ENCODE measurements around the gene RAD51B.
A peak's percentile ranks its signal among the peaks of the same experiment; 100 is the strongest.

RAD51B gene

GRCh38 chr14:68528040-68528687 is 708.6 kb downstream of the RAD51B start:
- no peaks in the 10 kb centered on the region for H3K4me1 Mint-ChIP-seq
- no peak overlapping the region for H3K4me3 Mint-ChIP-seq
- peaks cover 9% of the 10 kb centered on the region for H3K9me3 Mint-ChIP-seq
- ATAC-seq (no peak), DNase-seq (ENCODE audit: low spot score in 2 of 2) (no peak)
- no peaks in the 10 kb centered on the region for H3K36me3 Mint-ChIP-seq
- H3K27ac Mint-ChIP-seq = no peak overlapping the region

- no peaks in the 10 kb centered on the region for H3K36me3 Mint-ChIP-seq
- peaks cover 7% of the 10 kb centered on the region for H3K4me1 Mint-ChIP-seq
- no peak overlapping the region for H3K4me3 Mint-ChIP-seq
- H3K27ac Mint-ChIP-seq = no peak overlapping the region
- ATAC-seq (no peak), DNase-seq (ENCODE audit: low spot score in 2 of 2) (no peak)
- peaks cover 13% of the 10 kb centered on the region for H3K9me3 Mint-ChIP-seq
These were observed 710.9 kb downstream of the RAD51B start for GRCh38 chr14:68530443-68530842.

GRCh38 chr14:68532496-68532895 is 712.9 kb downstream of the RAD51B start:
- Mint-ChIP-seq H3K36me3 (no peaks in the 10 kb centered on the region), H3K4me3 (no peak overlapping the region), H3K9me3 (peaks cover 13% of the 10 kb centered on the region), H3K4me1 (peaks cover 7% of the 10 kb centered on the region), H3K27ac (no peak overlapping the region)
- ATAC-seq (no peak), DNase-seq (ENCODE audit: low spot score in 2 of 2) (no peak)

DNA sequence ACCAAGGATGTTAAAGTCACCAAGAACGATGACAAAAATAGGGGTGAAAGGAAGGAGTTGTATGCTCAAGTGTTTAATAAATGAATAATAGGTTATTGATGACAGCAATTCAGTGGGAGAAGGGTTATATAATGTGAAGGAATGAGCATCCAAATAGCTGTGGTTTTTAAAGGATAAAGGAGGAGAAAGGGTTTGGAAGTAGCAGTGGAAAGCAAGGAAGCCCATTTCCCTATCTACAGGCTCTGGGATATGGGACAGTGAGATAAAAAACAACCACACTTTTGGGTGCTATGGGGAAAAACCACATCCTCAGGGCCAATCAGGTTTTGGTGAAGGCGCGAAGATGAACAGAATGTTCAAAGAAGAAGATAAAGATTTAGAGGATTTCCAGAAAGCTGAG is 714.7 kb downstream of the RAD51B start:
- Mint-ChIP-seq H3K9me3 (peaks cover 13% of the 10 kb centered on the region), H3K4me3 (no peak overlapping the region), H3K27ac (no peak overlapping the region), H3K36me3 (no peaks in the 10 kb centered on the region), H3K4me1 (peaks cover 7% of the 10 kb centered on the region)
- DNase-seq (ENCODE audit: low spot score in 2 of 2) (no peak), ATAC-seq (no peak)

- no peak for ATAC-seq
- DNase-seq (ENCODE audit: low spot score in 2 of 2) = no peak
- no peak overlapping the region for H3K4me3 Mint-ChIP-seq
- H3K4me1 Mint-ChIP-seq = peaks cover 7% of the 10 kb centered on the region
- peaks cover 10% of the 10 kb centered on the region for H3K9me3 Mint-ChIP-seq
- no peak overlapping the region for H3K27ac Mint-ChIP-seq
- H3K36me3 Mint-ChIP-seq = no peaks in the 10 kb centered on the region
These were observed 715.9 kb downstream of the RAD51B start for GRCh38 chr14:68535404-68536017.

DNA sequence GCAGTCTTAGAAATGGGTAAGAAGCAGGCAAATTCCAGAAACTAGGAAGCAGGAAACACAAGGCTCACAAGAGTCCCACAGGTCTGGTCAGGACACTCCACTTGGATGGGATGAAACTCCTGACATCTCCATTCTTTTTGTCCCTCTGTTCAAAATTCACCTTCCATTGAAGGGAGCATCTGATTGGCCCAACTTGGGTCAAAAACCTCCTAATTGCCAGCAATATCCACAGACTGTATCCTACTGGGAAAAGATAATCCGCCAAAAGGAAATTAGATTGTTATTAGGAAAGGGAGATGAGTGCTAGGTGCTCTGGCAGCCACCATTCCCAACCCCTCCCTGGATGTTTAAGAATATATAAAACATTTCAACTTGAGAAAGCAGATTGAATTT is 716.4 kb downstream of the RAD51B start:
- Mint-ChIP-seq H3K9me3 (peaks cover 6% of the 10 kb centered on the region), H3K36me3 (no peaks in the 10 kb centered on the region)

DNA sequence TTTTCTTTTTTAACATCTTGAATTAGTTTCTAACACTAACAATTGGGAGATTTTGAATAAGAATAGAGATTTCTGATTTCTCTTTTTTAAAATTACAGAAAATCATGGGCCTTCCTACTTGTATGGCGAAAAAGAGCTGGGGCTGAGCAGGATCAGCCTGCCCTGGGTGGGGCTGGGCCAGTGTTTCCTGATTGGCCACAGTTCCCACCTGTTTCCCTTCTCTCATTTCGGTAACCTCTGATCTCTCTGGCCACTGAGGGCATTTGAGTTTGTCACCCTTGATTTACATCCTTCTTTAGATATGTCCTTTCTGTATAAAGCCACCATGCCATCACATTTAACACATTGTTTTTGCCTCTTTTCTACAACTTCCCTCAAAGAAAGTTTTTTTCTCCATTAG is 719.1 kb downstream of the RAD51B start:
- Mint-ChIP-seq H3K9me3 (peaks cover 4% of the 10 kb centered on the region), H3K27ac (no peak overlapping the region), H3K36me3 (no peaks in the 10 kb centered on the region), H3K4me3 (no peak overlapping the region), H3K4me1 (peaks cover 7% of the 10 kb centered on the region)
- no peak for DNase-seq (ENCODE audit: low spot score in 2 of 2)
- ATAC-seq = no peak

More for the DNA sequence above, 716.4 kb downstream of the RAD51B start:
- no peak for DNase-seq (ENCODE audit: low spot score in 2 of 2)
- no peak overlapping the region for H3K27ac Mint-ChIP-seq
- H3K4me1 Mint-ChIP-seq = peaks cover 7% of the 10 kb centered on the region
- ATAC-seq = no peak
- no peak overlapping the region for H3K4me3 Mint-ChIP-seq

- ATAC-seq = no peak
- Mint-ChIP-seq H3K27ac (no peak overlapping the region), H3K36me3 (no peaks in the 10 kb centered on the region), H3K9me3 (peaks cover under 1% of the 10 kb centered on the region), H3K4me1 (peaks cover 2% of the 10 kb centered on the region), H3K4me3 (no peak overlapping the region)
- no peak for DNase-seq (ENCODE audit: low spot score in 2 of 2)
These were observed 719.7 kb downstream of the RAD51B start for GRCh38 chr14:68539241-68539737.

- DNase-seq (ENCODE audit: low spot score in 2 of 2) = no peak
- no peak overlapping the region for H3K27ac Mint-ChIP-seq
- H3K9me3 Mint-ChIP-seq = no peaks in the 10 kb centered on the region
- H3K4me3 Mint-ChIP-seq = no peak overlapping the region
- no peaks in the 10 kb centered on the region for H3K36me3 Mint-ChIP-seq
- H3K4me1 Mint-ChIP-seq = no peaks in the 10 kb centered on the region
- no peak for ATAC-seq
These were observed 720.2 kb downstream of the RAD51B start for GRCh38 chr14:68539789-68540188.

DNA sequence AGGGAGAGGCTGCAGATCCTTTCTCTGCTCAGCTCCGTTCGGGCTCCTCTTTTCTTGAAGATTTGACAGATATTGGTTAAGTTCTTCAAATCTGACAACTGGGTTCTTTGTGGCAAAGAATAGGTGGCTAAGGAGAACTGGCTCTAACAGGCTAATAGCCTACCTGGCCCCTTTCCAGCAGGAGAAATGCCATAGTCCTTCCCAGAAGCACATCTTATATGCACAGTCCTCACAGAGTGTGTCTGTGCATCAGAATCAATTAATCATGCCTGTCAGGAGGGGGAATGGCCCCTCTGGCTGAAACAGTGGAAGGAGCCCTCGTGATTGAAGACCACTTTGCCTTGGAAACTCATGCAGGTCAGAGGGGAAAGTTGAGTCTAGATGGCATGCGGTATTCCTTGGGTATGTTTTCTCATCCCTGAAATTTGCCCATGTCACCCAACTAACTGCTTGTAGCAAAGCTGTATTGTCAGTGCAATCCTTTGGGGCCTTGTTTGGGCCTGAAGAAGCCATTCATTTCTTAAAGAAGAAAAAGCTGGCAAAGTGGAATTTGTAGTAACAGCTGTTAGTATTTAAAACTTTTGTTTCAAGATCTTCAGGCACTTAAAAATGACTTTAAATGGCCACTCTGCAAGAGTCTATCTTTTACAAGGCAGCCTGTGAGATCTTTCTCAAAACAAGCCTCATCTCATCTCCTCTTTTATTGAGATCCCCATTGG is 721.8 kb downstream of the RAD51B start:
- Mint-ChIP-seq H3K9me3 (no peaks in the 10 kb centered on the region), H3K4me3 (no peak overlapping the region), H3K4me1 (no peaks in the 10 kb centered on the region), H3K36me3 (no peaks in the 10 kb centered on the region), H3K27ac (no peak overlapping the region)
- no peak for ATAC-seq
- DNase-seq (ENCODE audit: low spot score in 2 of 2) = no peak

DNA sequence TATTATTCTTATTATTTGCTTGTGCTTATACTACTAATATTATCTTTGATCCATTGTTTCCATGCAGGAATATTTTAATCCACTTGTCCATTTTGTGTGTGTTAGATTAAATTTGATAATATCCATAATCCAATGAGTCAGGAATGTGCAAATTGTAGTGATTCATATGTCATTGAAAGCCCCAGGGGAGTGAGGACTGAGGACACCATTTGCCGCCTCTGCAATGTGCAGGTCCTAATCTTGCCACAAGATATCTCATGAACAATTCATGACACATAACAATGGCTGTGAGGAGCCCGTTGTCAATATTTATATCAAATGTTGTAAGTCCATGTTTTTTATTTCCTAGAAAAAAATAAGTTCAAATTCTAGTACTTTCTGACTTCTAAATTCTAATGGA is 722.8 kb downstream of the RAD51B start:
- DNase-seq (ENCODE audit: low spot score in 2 of 2) (no peak), ATAC-seq (no peak)
- H3K36me3 Mint-ChIP-seq = no peaks in the 10 kb centered on the region
- no peaks in the 10 kb centered on the region for H3K4me1 Mint-ChIP-seq
- no peak overlapping the region for H3K27ac Mint-ChIP-seq
- no peak overlapping the region for H3K4me3 Mint-ChIP-seq
- no peaks in the 10 kb centered on the region for H3K9me3 Mint-ChIP-seq

- DNase-seq (ENCODE audit: low spot score in 2 of 2) (no peak), ATAC-seq (no peak)
- no peaks in the 10 kb centered on the region for H3K4me1 Mint-ChIP-seq
- H3K27ac Mint-ChIP-seq = no peak overlapping the region
- no peak overlapping the region for H3K4me3 Mint-ChIP-seq
- H3K9me3 Mint-ChIP-seq = no peaks in the 10 kb centered on the region
- H3K36me3 Mint-ChIP-seq = no peaks in the 10 kb centered on the region
These were observed 723.9 kb downstream of the RAD51B start for GRCh38 chr14:68543516-68543915.

GRCh38 chr14:68544081-68544892 is 724.7 kb downstream of the RAD51B start:
- H3K4me3 Mint-ChIP-seq = no peak overlapping the region
- no peak for DNase-seq (ENCODE audit: low spot score in 2 of 2)
- no peak overlapping the region for H3K27ac Mint-ChIP-seq
- no peaks in the 10 kb centered on the region for H3K36me3 Mint-ChIP-seq
- no peaks in the 10 kb centered on the region for H3K4me1 Mint-ChIP-seq
- H3K9me3 Mint-ChIP-seq = no peaks in the 10 kb centered on the region
- peak; percentile 60 for ATAC-seq

GRCh38 chr14:68546839-68547238 is 727.3 kb downstream of the RAD51B start:
- H3K4me1 Mint-ChIP-seq = no peaks in the 10 kb centered on the region
- no peaks in the 10 kb centered on the region for H3K36me3 Mint-ChIP-seq
- no peak overlapping the region for H3K4me3 Mint-ChIP-seq
- DNase-seq (ENCODE audit: low spot score in 2 of 2) = no peak
- no peaks in the 10 kb centered on the region for H3K9me3 Mint-ChIP-seq
- no peak for ATAC-seq
- no peak overlapping the region for H3K27ac Mint-ChIP-seq
